Adrenal gland (tissue), 12 donors: Measurements from ENCODE around the gene DTD1. TPM values are rescaled to one million over a fixed set of nuclear protein-coding genes. Genes with fewer than 3 reads are reported as not detected.

Experiments
- DNase-seq, 7 donors: peaks; one replicate each; pipeline ENCODE4 v3.0.0-alpha.2; 2019 to 2020
- H3K27ac ChIP-seq, 5 donors: fragments of 200-600 bp; sonication (generic) in 4 of 5; 1 replicate in 3 of 5; 2 replicates in 2 of 5; pipeline versions ENCODE4 v1.5.1 to v1.8.0; 2016 to 2020; ENCODE audit warnings: mild to moderate bottlenecking in 1 of 5
- H3K27me3 ChIP-seq: fragments of 200-600 bp; 2 replicates; pipeline ENCODE4 v1.8.0; 2021
- H3K36me3 ChIP-seq, 2 donors: fragments of 200-600 bp; replicated peaks in 1 of 2; 1 replicate in 1 of 2; 2 replicates in 1 of 2; pipeline versions ENCODE4 v1.5.1 to v1.8.0; 2018 to 2022
- H3K4me1 ChIP-seq, 2 donors: fragments of 200-600 bp; replicated peaks in 1 of 2; 1 replicate in 1 of 2; 2 replicates in 1 of 2; pipeline versions ENCODE4 v1.5.1 to v1.8.0; 2018 to 2021
- H3K4me3 ChIP-seq, 4 donors: fragments of 200-600 bp; sonication (generic) in 3 of 4; one replicate each; pipeline ENCODE4 v1.5.1; 2016 to 2018
- H3K9me3 ChIP-seq, 3 donors: fragments of 200-600 bp; sonication (generic) in 1 of 3; replicated peaks in 1 of 3; 1 replicate in 2 of 3; 2 replicates in 1 of 3; pipeline versions ENCODE4 v1.5.1 to v1.8.0; 2016 to 2021
- POLR2A ChIP-seq, 2 donors: fragments of 450-650 bp; IDR thresholded peaks; one replicate each; pipeline ENCODE4 v1.6.1; 2017; ENCODE audit warnings: antibody characterized with exemption in 2 of 2, mild to moderate bottlenecking in 2 of 2, moderate library complexity in 1 of 2
- WGBS, 4 donors: extraction: QIAGEN DNeasy Blood & Tissue Kit in 2 of 4; methylation state at CpG; one replicate each; pipeline versions ENCODE4 v1.1.5 to v1.1.7; 2013 to 2017; 5-methylcytosine and 5-hydroxymethylcytosine counted together
- intact Hi-C, 2 donors: fragments of 100-400 bp; cut with DNase I; formaldehyde crosslinking; loops; one replicate each; pipeline versions ENCODE4 v1.14.1 to v1.15.0; 2022 to 2023
- polyA plus RNA-seq, 3 donors: library from polyadenylated mRNA; stranded (reverse); fragments of 200-250 nt in 2 of 3; fragments of 350-450 nt in 1 of 3; fragmentation: Illumina TruSeq in 1 of 3; extraction: RNeasy Lipid Tissue Mini Kit (QIAGEN cat#74804) in 1 of 3; gene quantifications; one replicate each; pipeline ENCODE4 v1.2.3, GENCODE V29; 2013 to 2014
- total RNA-seq, 9 donors: library from RNA; depleted of rRNA in 4 of 9; stranded (reverse); fragments of >200 nt in 4 of 9; fragments of 120-200 nt in 1 of 9; fragmentation: NEBNext Ultra II Directional in 1 of 9; extraction: Animal tissue kit (Norgen Biotek cat#: 25700) in 1 of 9; gene quantifications; one replicate each; pipeline versions ENCODE4 v1.1.0 to v1.2.4, GENCODE V29; 2013 to 2023
- TF ChIP-seq, protein P1 (sequence below), 6 experiments: fragments of 450-650 bp in 4 of 6; fragments of 200-600 bp in 2 of 6; sonication (generic) in 1 of 6; IDR thresholded peaks; 1 replicate in 5 of 6; 2 replicates in 1 of 6; pipeline versions ENCODE4 v1.5.1 to v1.8.0; 2016 to 2021; ENCODE audit warnings: antibody characterized with exemption in 6 of 6, mild to moderate bottlenecking in 2 of 6, moderate library complexity in 1 of 6
- donor health status: healthy with polysubstance abuse.
- donor health status: Bipolar disorder and iron deficiency.
- donor health status: DM: yes; HTN: yes; CAD: no.
- donor health status: DM: no; HTN: no; CAD: no.
- donor health status: DM: no; HTN: no; CAD: no.
- donor health status: DM: yes; HTN: yes; CAD: no.

DTD1 gene
- total and polyA plus RNA-seq, 12 donors = 9.5 to 38.9 (median 32.9) TPM

- Histone ChIP-seq H3K27me3 (no peaks in the 10 kb centered on the region), H3K27ac (no peak overlapping the region), H3K4me1 (no peaks in the 10 kb centered on the region), H3K9me3 (no peaks in the 10 kb centered on the region), H3K4me3 (no peak overlapping the region), H3K36me3 (no peaks in the 10 kb centered on the region)
- TF ChIP-seq, protein P1, sequence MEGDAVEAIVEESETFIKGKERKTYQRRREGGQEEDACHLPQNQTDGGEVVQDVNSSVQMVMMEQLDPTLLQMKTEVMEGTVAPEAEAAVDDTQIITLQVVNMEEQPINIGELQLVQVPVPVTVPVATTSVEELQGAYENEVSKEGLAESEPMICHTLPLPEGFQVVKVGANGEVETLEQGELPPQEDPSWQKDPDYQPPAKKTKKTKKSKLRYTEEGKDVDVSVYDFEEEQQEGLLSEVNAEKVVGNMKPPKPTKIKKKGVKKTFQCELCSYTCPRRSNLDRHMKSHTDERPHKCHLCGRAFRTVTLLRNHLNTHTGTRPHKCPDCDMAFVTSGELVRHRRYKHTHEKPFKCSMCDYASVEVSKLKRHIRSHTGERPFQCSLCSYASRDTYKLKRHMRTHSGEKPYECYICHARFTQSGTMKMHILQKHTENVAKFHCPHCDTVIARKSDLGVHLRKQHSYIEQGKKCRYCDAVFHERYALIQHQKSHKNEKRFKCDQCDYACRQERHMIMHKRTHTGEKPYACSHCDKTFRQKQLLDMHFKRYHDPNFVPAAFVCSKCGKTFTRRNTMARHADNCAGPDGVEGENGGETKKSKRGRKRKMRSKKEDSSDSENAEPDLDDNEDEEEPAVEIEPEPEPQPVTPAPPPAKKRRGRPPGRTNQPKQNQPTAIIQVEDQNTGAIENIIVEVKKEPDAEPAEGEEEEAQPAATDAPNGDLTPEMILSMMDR (IDR thresholded peaks at IDR 0.05) = no peak
- no peak for TF ChIP-seq POLR2A (IDR thresholded peaks at IDR 0.05)
- intact Hi-C loops = no loop called here
- WGBS, 4 donors = 82 to 90% (median 87%) methylated on average over 6 of the region's 6 CpGs
- no peak for DNase-seq
Observed at GRCh38 chr20:18625907-18626655, 38.2 kb downstream of the DTD1 start.

- H3K9me3 ChIP-seq = no peaks in the 10 kb centered on the region
- H3K27me3 ChIP-seq = no peaks in the 10 kb centered on the region
- whole genome bisulfite sequencing, 4 donors = 84 to 91% (median 86%) methylated on average over 11 of the region's 11 CpGs
- DNase-seq = peak in 1 of 7 donors; percentile 23
- intact Hi-C loops = no loop called here
- H3K27ac ChIP-seq = no peak overlapping the region
- H3K36me3 ChIP-seq = no peaks in the 10 kb centered on the region
- no peak overlapping the region for H3K4me3 ChIP-seq
- TF ChIP-seq, protein P1 (IDR thresholded peaks at IDR 0.05) = peak; percentile 18 to 49 (median 32)
- TF ChIP-seq POLR2A (IDR thresholded peaks at IDR 0.05) = no peak
- H3K4me1 ChIP-seq = no peaks in the 10 kb centered on the region
Observed at GRCh38 chr20:18628330-18628920, 40.6 kb downstream of the DTD1 start.

DNA sequence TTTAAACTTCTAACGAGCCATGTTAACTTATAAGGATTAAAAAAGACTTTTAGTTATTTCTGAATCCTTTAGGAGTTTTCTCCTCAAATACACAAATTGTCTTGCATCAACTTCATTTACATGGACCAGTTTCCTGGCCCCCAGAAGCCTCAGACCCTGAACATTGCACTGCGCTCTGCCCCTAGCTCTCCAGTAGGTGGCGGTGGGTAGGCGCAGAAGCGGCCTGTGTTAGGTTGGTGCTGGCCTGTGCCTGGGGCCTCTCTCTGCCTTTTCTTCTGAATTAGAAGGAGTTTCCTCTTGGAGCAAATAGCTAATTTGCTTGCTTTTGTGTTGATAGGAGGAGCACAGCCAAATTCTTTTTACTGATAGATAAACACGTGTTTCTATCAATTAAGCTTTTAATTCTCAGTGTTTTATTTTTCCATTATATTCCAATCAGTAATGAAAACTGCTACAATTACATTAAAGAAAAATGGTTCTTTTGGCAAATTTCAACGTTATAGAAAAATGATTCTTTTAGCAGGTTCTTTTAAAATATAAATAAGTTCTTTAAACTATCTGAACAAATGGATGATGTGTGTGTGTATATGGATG, 44.4 kb downstream of the DTD1 start:
- intact Hi-C loops = loop anchor here (10.0 kb wide), 2 partner anchors 153 to 173 kb away; no protein-coding TSS in a partner anchor
- H3K36me3 ChIP-seq = no peaks in the 10 kb centered on the region
- DNase-seq = peak; percentile 61 to 82 (median 75)
- no peak overlapping the region for H3K27ac ChIP-seq
- 16 to 22% (median 19%) methylated on average over 7 of the region's 7 CpGs for WGBS, 4 donors
- no peak overlapping the region for H3K4me3 ChIP-seq
- TF ChIP-seq, protein P1 (IDR thresholded peaks at IDR 0.05) = peak; percentile 74 to 94 (median 86)
- no peak for TF ChIP-seq POLR2A (IDR thresholded peaks at IDR 0.05)
- H3K9me3 ChIP-seq = no peaks in the 10 kb centered on the region
- no peaks in the 10 kb centered on the region for H3K27me3 ChIP-seq
- H3K4me1 ChIP-seq = no peaks in the 10 kb centered on the region

GRCh38 chr20:18633411-18633810, 45.6 kb downstream of the DTD1 start:
- no peaks in the 10 kb centered on the region for H3K4me1 ChIP-seq
- TF ChIP-seq, protein P1 (IDR thresholded peaks at IDR 0.05) = no peak
- no peak for TF ChIP-seq POLR2A (IDR thresholded peaks at IDR 0.05)
- no peak overlapping the region for H3K4me3 ChIP-seq
- no peaks in the 10 kb centered on the region for H3K36me3 ChIP-seq
- no peaks in the 10 kb centered on the region for H3K27me3 ChIP-seq
- intact Hi-C loops = loop anchor here (10.0 kb wide), 2 partner anchors 151 to 171 kb away; no protein-coding TSS in a partner anchor
- H3K9me3 ChIP-seq = no peaks in the 10 kb centered on the region
- no peak overlapping the region for H3K27ac ChIP-seq
- peak in 1 of 7 donors; percentile 30 for DNase-seq
- WGBS, 4 donors = 73 to 94% (median 85%) methylated on average over 2 of the region's 2 CpGs
